ENCODE results near the gene LAX1.

Gene LAX1

DNA sequence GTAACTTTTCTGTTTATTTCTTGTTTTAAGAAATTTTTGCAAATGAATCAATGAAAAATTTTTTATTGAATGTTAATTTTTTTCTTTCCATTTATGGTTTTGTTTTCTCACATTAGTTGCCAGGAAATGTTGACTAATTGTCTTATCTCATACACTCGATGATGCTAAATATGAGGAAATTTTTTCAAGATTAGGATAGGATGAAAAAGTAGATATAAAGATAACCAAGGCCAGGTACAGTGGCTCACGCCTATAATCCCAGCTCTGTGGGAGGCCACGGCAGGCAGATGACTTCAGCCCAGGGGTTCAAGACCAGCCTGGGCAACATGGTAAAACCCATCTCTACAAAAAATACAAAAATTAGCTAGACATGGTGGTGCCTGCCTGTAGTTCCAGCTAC, 12.6 kb downstream of the LAX1 start:
- H3K18ac ChIP-seq (ENCODE audit: low read length): no peak overlapping the region
- H2BK12ac ChIP-seq (ENCODE audit: low read length): no peak overlapping the region
- peaks cover 2 to 3% of the 10 kb centered on the region in 2 experiments for H3K4me1 ChIP-seq (ENCODE audit: control insufficient read depth in 1 of 2, insufficient read depth in 2 of 2, low read length in 2 of 2)
- no peak overlapping the region for H4K12ac ChIP-seq (ENCODE audit: low read depth, low read length)
- H2AFZ ChIP-seq (ENCODE audit: insufficient read depth, low read length, poor library complexity): no peak overlapping the region
- H3K79me2 ChIP-seq (ENCODE audit: control insufficient read depth, insufficient read depth, low read length, poor library complexity): no peaks in the 10 kb centered on the region
- DNase-seq: peak in 1 of 2 donors; percentile 82
- no peak overlapping the region for H2AK5ac ChIP-seq (ENCODE audit: low read length)
- no peaks in the 10 kb centered on the region for H3K36me3 ChIP-seq (ENCODE audit: control insufficient read depth in 1 of 2, insufficient read depth in 2 of 2, low read length in 2 of 2)
- no peak overlapping the region for H3K4me3 ChIP-seq (ENCODE audit: low read depth, low read length)
- H3K9ac ChIP-seq (ENCODE audit: low read length): no peak overlapping the region
- no peak overlapping the region for H3K4me2 ChIP-seq (ENCODE audit: low read length)
- no peaks in the 10 kb centered on the region for H3K79me1 ChIP-seq (ENCODE audit: low read length)
- H3K23ac ChIP-seq (ENCODE audit: low read length): no peak overlapping the region
- no peaks in the 10 kb centered on the region for H3K9me3 ChIP-seq (ENCODE audit: insufficient read depth, low read depth, low read length)
- no peaks in the 10 kb centered on the region for H3K27me3 ChIP-seq (ENCODE audit: insufficient read depth, low read length)
- H3K4ac ChIP-seq (ENCODE audit: low read depth, low read length): no peak overlapping the region
- no CpG with 5 or more reads among the region's 3 CpGs for WGBS (ENCODE audit: extremely low coverage, insufficient coverage, insufficient read length)
- no peak overlapping the region for H3K27ac ChIP-seq (ENCODE audit: low read depth, low read length)
- H4K91ac ChIP-seq (ENCODE audit: low read depth, low read length): no peak overlapping the region
- H4K8ac ChIP-seq (ENCODE audit: low read depth, low read length): no peak overlapping the region
- H2BK120ac ChIP-seq (ENCODE audit: insufficient read depth, low read length, poor library complexity): no peak overlapping the region
- no peak overlapping the region for H2BK5ac ChIP-seq (ENCODE audit: low read depth, low read length, poor library complexity)
- no peak overlapping the region for H3K14ac ChIP-seq (ENCODE audit: low read length)

DNA sequence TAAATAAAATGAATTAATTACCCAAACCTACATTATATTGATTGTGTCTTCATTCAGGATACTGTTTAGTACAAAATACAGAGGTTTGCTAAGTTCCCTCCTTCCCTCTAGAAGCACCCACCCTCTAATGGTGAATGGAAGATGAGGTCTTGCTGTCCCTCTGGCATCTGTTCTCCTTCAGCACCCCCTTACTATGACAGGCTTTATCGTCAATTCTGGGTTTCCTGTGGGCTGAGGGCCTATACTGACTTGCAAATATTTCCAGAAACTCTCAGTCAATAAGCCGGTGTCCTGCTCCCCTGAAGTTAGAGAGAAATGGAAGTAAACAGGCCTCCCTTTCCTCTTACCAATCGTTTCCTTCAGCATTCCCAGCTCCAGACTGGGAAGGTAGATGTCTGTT, 13.2 kb downstream of the LAX1 start:
- no CpG with 5 or more reads among the region's 3 CpGs for WGBS (ENCODE audit: extremely low coverage, insufficient coverage, insufficient read length)
- H3K9ac ChIP-seq (ENCODE audit: low read length): no peak overlapping the region

DNA sequence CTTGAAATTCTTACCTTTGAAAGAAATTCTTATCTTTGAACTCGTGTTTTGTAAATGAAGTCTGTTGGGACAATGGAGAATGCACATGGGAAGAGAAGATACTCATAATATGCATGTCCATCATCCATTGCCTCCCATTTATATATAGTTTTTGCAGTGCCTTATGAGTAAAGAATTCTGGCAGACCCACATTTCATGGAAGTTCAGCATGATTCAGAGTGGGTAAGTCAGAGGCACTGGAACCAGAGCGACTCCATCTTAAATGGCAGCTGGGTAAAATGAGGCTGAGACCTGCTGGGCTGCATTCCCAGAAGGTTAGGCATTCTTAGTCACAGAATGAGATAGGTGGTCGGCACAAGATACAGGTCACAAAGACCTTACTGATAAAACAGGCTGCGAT, 13.8 kb downstream of the LAX1 start:
- no peak overlapping the region for H2AFZ ChIP-seq (ENCODE audit: insufficient read depth, low read length, poor library complexity)
- no peaks in the 10 kb centered on the region for H3K27me3 ChIP-seq (ENCODE audit: insufficient read depth, low read length)
- WGBS (ENCODE audit: extremely low coverage, insufficient coverage, insufficient read length): no CpG with 5 or more reads among the region's 4 CpGs
- H4K91ac ChIP-seq (ENCODE audit: low read depth, low read length): no peak overlapping the region
- H4K12ac ChIP-seq (ENCODE audit: low read depth, low read length): no peak overlapping the region
- H3K9ac ChIP-seq (ENCODE audit: low read length): no peak overlapping the region
- no peak overlapping the region for H4K8ac ChIP-seq (ENCODE audit: low read depth, low read length)
- no peak overlapping the region for H2BK12ac ChIP-seq (ENCODE audit: low read length)
- H3K18ac ChIP-seq (ENCODE audit: low read length): no peak overlapping the region
- H3K79me2 ChIP-seq (ENCODE audit: control insufficient read depth, insufficient read depth, low read length, poor library complexity): no peaks in the 10 kb centered on the region
- H3K4me3 ChIP-seq (ENCODE audit: low read depth, low read length): no peak overlapping the region
- peaks cover 2 to 3% of the 10 kb centered on the region in 2 experiments for H3K4me1 ChIP-seq (ENCODE audit: control insufficient read depth in 1 of 2, insufficient read depth in 2 of 2, low read length in 2 of 2)
- no peak overlapping the region for H3K4ac ChIP-seq (ENCODE audit: low read depth, low read length)
- H2AK5ac ChIP-seq (ENCODE audit: low read length): no peak overlapping the region
- no peaks in the 10 kb centered on the region for H3K9me3 ChIP-seq (ENCODE audit: insufficient read depth, low read depth, low read length)
- peak in 1 of 2 donors; percentile 68 for DNase-seq
- H3K4me2 ChIP-seq (ENCODE audit: low read length): no peak overlapping the region
- no peaks in the 10 kb centered on the region for H3K36me3 ChIP-seq (ENCODE audit: control insufficient read depth in 1 of 2, insufficient read depth in 2 of 2, low read length in 2 of 2)
- no peak overlapping the region for H3K23ac ChIP-seq (ENCODE audit: low read length)
- H3K79me1 ChIP-seq (ENCODE audit: low read length): no peaks in the 10 kb centered on the region
- H2BK5ac ChIP-seq (ENCODE audit: low read depth, low read length, poor library complexity): no peak overlapping the region
- no peak overlapping the region for H3K27ac ChIP-seq (ENCODE audit: low read depth, low read length)
- no peak overlapping the region for H2BK120ac ChIP-seq (ENCODE audit: insufficient read depth, low read length, poor library complexity)
- no peak overlapping the region for H3K14ac ChIP-seq (ENCODE audit: low read length)

More for the DNA sequence above, 13.2 kb downstream of the LAX1 start:
- H2AFZ ChIP-seq (ENCODE audit: insufficient read depth, low read length, poor library complexity): no peak overlapping the region
- no peaks in the 10 kb centered on the region for H3K79me1 ChIP-seq (ENCODE audit: low read length)
- H3K23ac ChIP-seq (ENCODE audit: low read length): no peak overlapping the region
- H3K27me3 ChIP-seq (ENCODE audit: insufficient read depth, low read length): no peaks in the 10 kb centered on the region
- H2BK12ac ChIP-seq (ENCODE audit: low read length): no peak overlapping the region
- no peak overlapping the region for H3K18ac ChIP-seq (ENCODE audit: low read length)
- H3K9me3 ChIP-seq (ENCODE audit: insufficient read depth, low read depth, low read length): no peaks in the 10 kb centered on the region
- no peaks in the 10 kb centered on the region for H3K36me3 ChIP-seq (ENCODE audit: control insufficient read depth in 1 of 2, insufficient read depth in 2 of 2, low read length in 2 of 2)
- H3K4me3 ChIP-seq (ENCODE audit: low read depth, low read length): no peak overlapping the region
- no peak overlapping the region for H4K12ac ChIP-seq (ENCODE audit: low read depth, low read length)
- H3K79me2 ChIP-seq (ENCODE audit: control insufficient read depth, insufficient read depth, low read length, poor library complexity): no peaks in the 10 kb centered on the region
- H3K4me2 ChIP-seq (ENCODE audit: low read length): no peak overlapping the region
- no peak overlapping the region for H2BK120ac ChIP-seq (ENCODE audit: insufficient read depth, low read length, poor library complexity)
- H2BK5ac ChIP-seq (ENCODE audit: low read depth, low read length, poor library complexity): no peak overlapping the region
- no peak overlapping the region for H4K91ac ChIP-seq (ENCODE audit: low read depth, low read length)
- no peak overlapping the region for H3K14ac ChIP-seq (ENCODE audit: low read length)
- H4K8ac ChIP-seq (ENCODE audit: low read depth, low read length): no peak overlapping the region
- H3K4ac ChIP-seq (ENCODE audit: low read depth, low read length): no peak overlapping the region
- DNase-seq: no peak
- no peak overlapping the region for H3K27ac ChIP-seq (ENCODE audit: low read depth, low read length)
- peaks cover 2 to 3% of the 10 kb centered on the region in 2 experiments for H3K4me1 ChIP-seq (ENCODE audit: control insufficient read depth in 1 of 2, insufficient read depth in 2 of 2, low read length in 2 of 2)
- no peak overlapping the region for H2AK5ac ChIP-seq (ENCODE audit: low read length)

DNA sequence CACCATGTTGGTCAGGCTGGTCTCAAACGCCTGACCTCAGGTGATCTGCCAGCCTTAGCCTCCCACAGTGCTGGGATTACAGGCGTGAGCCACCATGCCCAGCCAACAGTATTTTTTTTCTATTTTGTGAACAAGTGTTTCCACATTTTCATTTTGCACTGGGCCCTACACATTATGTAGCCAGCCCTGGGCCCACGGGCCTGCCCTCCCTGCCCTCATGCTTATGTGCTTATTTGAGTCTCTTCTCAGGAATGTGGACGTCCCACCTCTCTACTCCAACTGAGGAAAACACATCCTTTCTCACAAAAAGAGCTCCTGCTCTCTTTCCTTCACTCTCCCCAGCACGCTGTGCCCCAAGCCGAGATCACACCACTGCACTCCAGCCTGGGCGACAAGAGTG, 17.0 kb downstream of the LAX1 start:
- H3K18ac ChIP-seq (ENCODE audit: low read length): no peak overlapping the region
- H3K79me2 ChIP-seq (ENCODE audit: control insufficient read depth, insufficient read depth, low read length, poor library complexity): no peaks in the 10 kb centered on the region
- H3K9ac ChIP-seq (ENCODE audit: low read length): no peak overlapping the region
- no peak overlapping the region for H3K27ac ChIP-seq (ENCODE audit: low read depth, low read length)
- peak; percentile 65 to 71 for DNase-seq
- H4K91ac ChIP-seq (ENCODE audit: low read depth, low read length): peak overlapping the region; percentile 51
- no peak overlapping the region for H4K12ac ChIP-seq (ENCODE audit: low read depth, low read length)
- H3K79me1 ChIP-seq (ENCODE audit: low read length): no peaks in the 10 kb centered on the region
- H3K23ac ChIP-seq (ENCODE audit: low read length): no peak overlapping the region
- no peaks in the 10 kb centered on the region for H3K9me3 ChIP-seq (ENCODE audit: insufficient read depth, low read depth, low read length)
- peak overlapping the region; percentile 37 for H4K8ac ChIP-seq (ENCODE audit: low read depth, low read length)
- H2BK5ac ChIP-seq (ENCODE audit: low read depth, low read length, poor library complexity): no peak overlapping the region
- H3K4ac ChIP-seq (ENCODE audit: low read depth, low read length): no peak overlapping the region
- H3K14ac ChIP-seq (ENCODE audit: low read length): no peak overlapping the region
- H2BK12ac ChIP-seq (ENCODE audit: low read length): no peak overlapping the region
- H3K4me1 ChIP-seq (ENCODE audit: control insufficient read depth in 1 of 2, insufficient read depth in 2 of 2, low read length in 2 of 2): peaks cover 2 to 3% of the 10 kb centered on the region in 2 experiments
- H3K4me3 ChIP-seq (ENCODE audit: low read depth, low read length): no peak overlapping the region
- no peaks in the 10 kb centered on the region for H3K27me3 ChIP-seq (ENCODE audit: insufficient read depth, low read length)
- H2AFZ ChIP-seq (ENCODE audit: insufficient read depth, low read length, poor library complexity): no peak overlapping the region
- no CpG with 5 or more reads among the region's 7 CpGs for WGBS (ENCODE audit: extremely low coverage, insufficient coverage, insufficient read length)
- no peaks in the 10 kb centered on the region for H3K36me3 ChIP-seq (ENCODE audit: control insufficient read depth in 1 of 2, insufficient read depth in 2 of 2, low read length in 2 of 2)
- H2BK120ac ChIP-seq (ENCODE audit: insufficient read depth, low read length, poor library complexity): peak overlapping the region; percentile 81
- H2AK5ac ChIP-seq (ENCODE audit: low read length): no peak overlapping the region
- H3K4me2 ChIP-seq (ENCODE audit: low read length): no peak overlapping the region
